IMR-90 (cell line): ENCODE measurements around the gene ALDH1A1. TPM values are rescaled to one million over a fixed set of nuclear protein-coding genes. Genes with fewer than 3 reads are reported as not detected.

ENCODE experiments used
- ATAC-seq: fragments of 200-7000 bp; cut with Tn5 transposase; 2 replicates; pipeline ENCODE4 v1.9.1; 2020; ENCODE audit warnings: low read depth, mild to moderate bottlenecking, moderate library complexity
- BruUV-seq: library from RNA; stranded (reverse); fragments of 400-500 nt; replicated peaks from 2 replicates; lab custom pipeline; 2021; lab: Mats Ljungman, UMichigan
- CTCF ChIA-PET: fragments of 300-600 bp; formaldehyde crosslinking; extraction: SDS; loops from one replicate; lab custom pipeline; 2021; ENCODE audit warnings: antibody characterized with exemption; lab: Yijun Ruan, JAX
- POLR2A ChIA-PET: fragments of 300-600 bp; sonication (Branson Sonifier 250); formaldehyde crosslinking; loops from one replicate; lab custom pipeline; 2022; ENCODE audit warnings: antibody characterized with exemption; ENCODE audit not compliant: unreplicated experiment; lab: Charles Lee
- DNase-seq: peaks from one replicate; pipeline ENCODE4 v3.0.0; 2013
- H2AFZ ChIP-seq: replicated peaks from 2 replicates; pipeline ENCODE3; 2013; ENCODE audit warnings: low read length, mild to moderate bottlenecking; ENCODE audit not compliant: poor library complexity
- H2AK5ac ChIP-seq: 2 replicates; pipeline ENCODE4 v1.6.1; 2013; ENCODE audit warnings: low read depth, low read length, inconsistent platforms
- H2AK9ac ChIP-seq: replicated peaks from 2 replicates; pipeline ENCODE3; 2013; ENCODE audit warnings: mild to moderate bottlenecking, low read depth, low read length, moderate library complexity; ENCODE audit not compliant: poor library complexity
- H2BK120ac ChIP-seq: 2 replicates; pipeline ENCODE4 v1.6.1; 2013; ENCODE audit warnings: low read depth, low read length, inconsistent platforms
- H2BK15ac ChIP-seq: 3 replicates; pipeline ENCODE4 v1.6.1; 2013; ENCODE audit warnings: low read depth, low read length, inconsistent platforms
- H2BK20ac ChIP-seq: 2 replicates; pipeline ENCODE4 v1.6.1; 2013; ENCODE audit warnings: low read depth, mild to moderate bottlenecking, inconsistent platforms, low read length, moderate library complexity
- H2BK5ac ChIP-seq: 2 replicates; pipeline ENCODE4 v1.6.1; 2013; ENCODE audit warnings: mild to moderate bottlenecking, low read depth, low read length, inconsistent platforms; ENCODE audit not compliant: poor library complexity, severe bottlenecking
- H3K14ac ChIP-seq: replicated peaks from 2 replicates; pipeline ENCODE4 v1.6.1; 2013; ENCODE audit warnings: low read depth, low read length, inconsistent platforms
- H3K18ac ChIP-seq: 2 replicates; pipeline ENCODE4 v1.6.1; 2013; ENCODE audit warnings: low read depth, low read length, control low read depth
- H3K23ac ChIP-seq: 2 replicates; pipeline ENCODE4 v1.6.1; 2013; ENCODE audit warnings: low read depth, low read length, inconsistent platforms
- H3K27ac ChIP-seq: 2 replicates; pipeline ENCODE4 v1.5.1; 2013; ENCODE audit warnings: mild to moderate bottlenecking, control low read depth, low read length; ENCODE audit not compliant: insufficient read depth
- H3K27me3 ChIP-seq: 2 replicates; pipeline ENCODE4 v1.6.1; 2013; ENCODE audit warnings: low read length; ENCODE audit not compliant: control insufficient read depth, insufficient read depth
- H3K36me3 ChIP-seq: 2 replicates; pipeline ENCODE4 v1.6.1; 2013; ENCODE audit warnings: low read length, mixed read lengths; ENCODE audit not compliant: control insufficient read depth, insufficient read depth
- H3K4ac ChIP-seq: 2 replicates; pipeline ENCODE4 v1.6.1; 2013; ENCODE audit warnings: low read depth, low read length, inconsistent platforms
- H3K4me1 ChIP-seq: 2 replicates; pipeline ENCODE4 v1.6.1; 2013; ENCODE audit warnings: low read length, mixed read lengths; ENCODE audit not compliant: control insufficient read depth, insufficient read depth
- H3K4me2 ChIP-seq: 2 replicates; pipeline ENCODE4 v1.6.1; 2013; ENCODE audit warnings: low read depth, mild to moderate bottlenecking, control low read depth, low read length, moderate library complexity
- H3K4me3 ChIP-seq: 2 replicates; pipeline ENCODE4 v1.5.1; 2013; ENCODE audit warnings: low read depth, mild to moderate bottlenecking, control low read depth, low read length, moderate library complexity; ENCODE audit not compliant: insufficient read depth
- H3K56ac ChIP-seq: 2 replicates; pipeline ENCODE4 v1.6.1; 2013; ENCODE audit warnings: low read length, inconsistent platforms; ENCODE audit not compliant: insufficient read depth; ENCODE audit errors: extremely low read depth
- H3K79me1 ChIP-seq, 2 experiments: 2 replicates each; pipeline ENCODE4 v1.6.1; 2013; ENCODE audit warnings: low read length in 2 of 2, inconsistent platforms in 1 of 2, low read depth in 1 of 2
- H3K9ac ChIP-seq: 2 replicates; pipeline ENCODE4 v1.6.1; 2013; ENCODE audit warnings: low read depth, low read length, control low read depth
- H3K9me1 ChIP-seq: 2 replicates; pipeline ENCODE4 v1.6.1; 2013; ENCODE audit warnings: low read length, inconsistent platforms; ENCODE audit not compliant: insufficient read depth
- H3K9me3 ChIP-seq: 2 replicates; pipeline ENCODE4 v1.6.1; 2013; ENCODE audit warnings: low read length; ENCODE audit not compliant: control insufficient read depth, insufficient read depth
- H4K20me1 ChIP-seq: 2 replicates; pipeline ENCODE4 v1.6.1; 2013; ENCODE audit warnings: low read length, inconsistent platforms; ENCODE audit not compliant: insufficient read depth
- H4K5ac ChIP-seq: 2 replicates; pipeline ENCODE4 v1.6.1; 2013; ENCODE audit warnings: mild to moderate bottlenecking, low read depth, low read length, control low read depth
- H4K8ac ChIP-seq, 2 experiments: 2 replicates each; pipeline ENCODE4 v1.6.1; 2013; ENCODE audit warnings: low read depth in 2 of 2, low read length in 2 of 2, control low read depth in 1 of 2, inconsistent platforms in 1 of 2
- H4K91ac ChIP-seq: 2 replicates; pipeline ENCODE4 v1.6.1; 2013; ENCODE audit warnings: low read depth, low read length, inconsistent platforms; ENCODE audit not compliant: insufficient read depth
- BHLHE40 ChIP-seq: fragments of 150-350 bp; IDR thresholded peaks from 2 replicates; pipeline ENCODE4 v1.6.1; 2016; ENCODE audit warnings: mild to moderate bottlenecking, low read depth, low read length
- CEBPB ChIP-seq: IDR thresholded peaks from 2 replicates; pipeline ENCODE4 v1.6.1; 2012; ENCODE audit warnings: low read depth, low read length, improper control_type of control experiment
- CHD1 ChIP-seq: IDR thresholded peaks from 2 replicates; pipeline ENCODE4 v1.6.1; 2012; ENCODE audit warnings: low read depth, low read length, improper control_type of control experiment
- FOS ChIP-seq: fragments of 150-350 bp; IDR thresholded peaks from 2 replicates; pipeline ENCODE4 v1.6.1; 2016; ENCODE audit warnings: low read depth, low read length
- MAFK ChIP-seq: IDR thresholded peaks from 2 replicates; pipeline ENCODE4 v1.6.1; 2012; ENCODE audit warnings: low read depth, low read length, improper control_type of control experiment
- MAZ ChIP-seq: IDR thresholded peaks from 2 replicates; pipeline ENCODE4 v1.6.1; 2012; ENCODE audit warnings: low read depth, mild to moderate bottlenecking, low read length, improper control_type of control experiment, moderate library complexity, borderline replicate concordance
- MXI1 ChIP-seq: IDR thresholded peaks from 2 replicates; pipeline ENCODE4 v1.6.1; 2012; ENCODE audit warnings: low read depth, mild to moderate bottlenecking, low read length, moderate library complexity, borderline replicate concordance
- NFE2L2 ChIP-seq: fragments of 150-350 bp; IDR thresholded peaks from 2 replicates; pipeline ENCODE4 v1.6.1; 2016; ENCODE audit warnings: low read depth, mild to moderate bottlenecking, low read length
- POLR2A ChIP-seq: IDR thresholded peaks from 2 replicates; pipeline ENCODE4 v1.6.1; 2012; ENCODE audit warnings: mild to moderate bottlenecking, low read depth, low read length
- RAD21 ChIP-seq: IDR thresholded peaks from 2 replicates; pipeline ENCODE4 v1.6.1; 2012; ENCODE audit warnings: low read length, improper control_type of control experiment
- RCOR1 ChIP-seq: IDR thresholded peaks from 2 replicates; pipeline ENCODE4 v1.6.1; 2012; ENCODE audit warnings: mild to moderate bottlenecking, low read length, improper control_type of control experiment; ENCODE audit not compliant: insufficient replicate concordance
- RFX5 ChIP-seq: IDR thresholded peaks from 2 replicates; pipeline ENCODE4 v1.8.0; 2012; ENCODE audit warnings: low read depth, mild to moderate bottlenecking, low read length, moderate library complexity
- SMC3 ChIP-seq: fragments of 150-350 bp; IDR thresholded peaks from 2 replicates; pipeline ENCODE4 v1.6.1; 2016; ENCODE audit warnings: low read depth, mild to moderate bottlenecking, antibody characterized with exemption, low read length, moderate library complexity
- WGBS, 2 experiments: methylation state at CpG; one replicate each; pipeline versions ENCODE4 v1.1.5 to v1.1.7; 2013; ENCODE audit warnings: missing lambda C conversion rate in 2 of 2; ENCODE audit not compliant: insufficient read length in 1 of 2; ENCODE audit errors: extremely low coverage in 2 of 2; 5-methylcytosine and 5-hydroxymethylcytosine counted together
- dilution Hi-C: fragments of 300-500 bp; cut with HindIII; formaldehyde crosslinking; loops from one replicate; pipeline ENCODE4 v1.14.3; 2018; ENCODE audit warnings: low sequenced_read_pairs; ENCODE audit not compliant: unreplicated experiment
- in situ Hi-C: fragments of 300-500 bp; cut with MboI; formaldehyde crosslinking; loops from 3 replicates; pipeline ENCODE4 v1.14.3; 2019; ENCODE audit warnings: low sequenced_read_pairs, inconsistent platforms, mixed read lengths
- intact Hi-C: fragments of 100-400 bp; cut with micrococcal nuclease; formaldehyde crosslinking; loops from 2 replicates; pipeline ENCODE4 v1.10.0; 2022
- polyA plus RNA-seq, 3 experiments: library from polyadenylated mRNA; depleted of rRNA; stranded (reverse); fragments of >200 nt; gene quantifications; 2 replicates each; pipeline ENCODE4 v1.2.3, GENCODE V29; 2012; ENCODE audit warnings: low replicate concordance in 1 of 3
- total RNA-seq: library from RNA; depleted of rRNA; stranded (reverse); fragments of >200 nt; gene quantifications from 2 replicates; pipeline ENCODE4 v1.2.3, GENCODE V29; 2012
- TF ChIP-seq, protein P1 (sequence below): conservative IDR thresholded peaks from 2 replicates; pipeline ENCODE4 v1.5.1; 2012; ENCODE audit warnings: mild to moderate bottlenecking, low read depth, low read length, improper control_type of control experiment
- TF ChIP-seq, protein P2 (sequence below): fragments of 150-350 bp; IDR thresholded peaks from 2 replicates; pipeline ENCODE4 v1.6.1; 2017; ENCODE audit warnings: mild to moderate bottlenecking, antibody characterized with exemption, low read length, low read depth
- TF ChIP-seq, protein P3 (sequence below): fragments of 150-350 bp; IDR thresholded peaks from 2 replicates; pipeline ENCODE4 v1.6.1; 2016; ENCODE audit warnings: low read depth, mild to moderate bottlenecking, low read length, moderate library complexity, borderline replicate concordance

ALDH1A1 gene
- total and polyA plus RNA-seq, 2 of the 4 experiments (the other 2 are of a cell fraction): not detected

DNA sequence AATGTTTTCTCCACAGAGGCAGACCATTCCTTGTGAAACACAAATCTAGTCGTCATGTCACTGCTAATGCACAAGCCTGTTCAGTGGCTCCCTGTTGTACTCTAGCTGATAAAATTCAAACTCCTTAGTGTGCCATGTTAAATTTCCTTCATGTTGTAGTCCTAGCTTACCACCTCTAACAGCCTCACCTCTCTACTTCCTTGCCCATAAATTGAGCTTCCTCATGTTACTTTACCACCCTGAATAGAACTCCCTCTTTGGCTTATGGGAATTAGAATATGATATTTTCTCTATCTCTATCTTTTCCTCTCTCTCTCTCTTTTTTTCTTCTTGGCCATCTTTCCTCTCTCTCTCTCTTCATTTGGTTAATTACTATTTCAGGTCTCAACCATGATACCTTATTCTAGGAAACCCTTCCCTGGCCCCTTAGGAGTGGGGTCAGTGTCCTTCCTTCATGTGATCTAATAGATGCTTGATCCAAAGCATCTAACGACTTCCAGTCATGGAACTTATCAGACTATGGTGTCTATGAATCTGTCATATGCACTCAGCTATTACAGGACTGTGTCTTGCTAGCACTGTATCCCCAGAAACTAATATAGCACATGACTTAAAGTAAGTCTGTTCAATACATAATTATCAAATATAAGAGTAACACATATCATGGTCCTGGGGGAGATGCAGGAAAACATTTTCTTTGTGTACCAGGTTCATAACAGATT, 31.5 kb upstream of the ALDH1A1 start:
- ATAC-seq (no peak), DNase-seq (no peak)
- Histone ChIP-seq H3K36me3 (no peaks in the 10 kb centered on the region), H3K23ac (no peak overlapping the region), H3K4me1 (no peaks in the 10 kb centered on the region), H3K27ac (no peak overlapping the region), H2AK9ac (no peak overlapping the region), H4K20me1 (no peaks in the 10 kb centered on the region), H2BK20ac (no peak overlapping the region), H3K18ac (no peak overlapping the region), H3K27me3 (no peaks in the 10 kb centered on the region), H3K9me1 (no peaks in the 10 kb centered on the region), H3K79me1 (no peaks in the 10 kb centered on the region), H3K4me3 (no peak overlapping the region), H2BK120ac (no peak overlapping the region), H3K56ac (no peak overlapping the region), H2AK5ac (no peak overlapping the region), H2BK5ac (no peak overlapping the region), H4K91ac (no peak overlapping the region), H4K8ac (no peak overlapping the region), H3K9ac (no peak overlapping the region), H4K5ac (no peak overlapping the region), H3K14ac (no peak overlapping the region), H2BK15ac (no peak overlapping the region), H3K9me3 (no peaks in the 10 kb centered on the region), H3K4ac (no peak overlapping the region), H3K4me2 (no peak overlapping the region), H2AFZ (no peak overlapping the region)
- POLR2A ChIA-PET: interaction anchor here (0.5 kb wide), 1 partner anchor 17 kb away, joined by 6 read pairs; no protein-coding TSS in a partner anchor
- WGBS, 2 experiments: 0% methylated on average over 1 of the region's 2 CpGs; no CpG with 5 or more reads in 1 of the 2 experiments
- no TSS peak for BruUV-seq
- intact Hi-C loops (loop anchor here (10.0 kb wide), 1 partner anchor 750 kb away; no protein-coding TSS in a partner anchor), dilution Hi-C loops (no loop called here), in situ Hi-C loops (no loop called here)
- TF ChIP-seq CHD1: no peak
- TF ChIP-seq FOS: no peak
- no peak for TF ChIP-seq MAZ
- TF ChIP-seq RAD21: no peak
- no peak for TF ChIP-seq NFE2L2
- TF ChIP-seq, protein P1, sequence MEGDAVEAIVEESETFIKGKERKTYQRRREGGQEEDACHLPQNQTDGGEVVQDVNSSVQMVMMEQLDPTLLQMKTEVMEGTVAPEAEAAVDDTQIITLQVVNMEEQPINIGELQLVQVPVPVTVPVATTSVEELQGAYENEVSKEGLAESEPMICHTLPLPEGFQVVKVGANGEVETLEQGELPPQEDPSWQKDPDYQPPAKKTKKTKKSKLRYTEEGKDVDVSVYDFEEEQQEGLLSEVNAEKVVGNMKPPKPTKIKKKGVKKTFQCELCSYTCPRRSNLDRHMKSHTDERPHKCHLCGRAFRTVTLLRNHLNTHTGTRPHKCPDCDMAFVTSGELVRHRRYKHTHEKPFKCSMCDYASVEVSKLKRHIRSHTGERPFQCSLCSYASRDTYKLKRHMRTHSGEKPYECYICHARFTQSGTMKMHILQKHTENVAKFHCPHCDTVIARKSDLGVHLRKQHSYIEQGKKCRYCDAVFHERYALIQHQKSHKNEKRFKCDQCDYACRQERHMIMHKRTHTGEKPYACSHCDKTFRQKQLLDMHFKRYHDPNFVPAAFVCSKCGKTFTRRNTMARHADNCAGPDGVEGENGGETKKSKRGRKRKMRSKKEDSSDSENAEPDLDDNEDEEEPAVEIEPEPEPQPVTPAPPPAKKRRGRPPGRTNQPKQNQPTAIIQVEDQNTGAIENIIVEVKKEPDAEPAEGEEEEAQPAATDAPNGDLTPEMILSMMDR: no peak
- TF ChIP-seq MXI1: no peak
- no peak for TF ChIP-seq RCOR1
- no peak for TF ChIP-seq RFX5
- TF ChIP-seq, protein P2, sequence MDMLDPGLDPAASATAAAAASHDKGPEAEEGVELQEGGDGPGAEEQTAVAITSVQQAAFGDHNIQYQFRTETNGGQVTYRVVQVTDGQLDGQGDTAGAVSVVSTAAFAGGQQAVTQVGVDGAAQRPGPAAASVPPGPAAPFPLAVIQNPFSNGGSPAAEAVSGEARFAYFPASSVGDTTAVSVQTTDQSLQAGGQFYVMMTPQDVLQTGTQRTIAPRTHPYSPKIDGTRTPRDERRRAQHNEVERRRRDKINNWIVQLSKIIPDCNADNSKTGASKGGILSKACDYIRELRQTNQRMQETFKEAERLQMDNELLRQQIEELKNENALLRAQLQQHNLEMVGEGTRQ: no peak
- TF ChIP-seq BHLHE40: no peak
- TF ChIP-seq, protein P3, sequence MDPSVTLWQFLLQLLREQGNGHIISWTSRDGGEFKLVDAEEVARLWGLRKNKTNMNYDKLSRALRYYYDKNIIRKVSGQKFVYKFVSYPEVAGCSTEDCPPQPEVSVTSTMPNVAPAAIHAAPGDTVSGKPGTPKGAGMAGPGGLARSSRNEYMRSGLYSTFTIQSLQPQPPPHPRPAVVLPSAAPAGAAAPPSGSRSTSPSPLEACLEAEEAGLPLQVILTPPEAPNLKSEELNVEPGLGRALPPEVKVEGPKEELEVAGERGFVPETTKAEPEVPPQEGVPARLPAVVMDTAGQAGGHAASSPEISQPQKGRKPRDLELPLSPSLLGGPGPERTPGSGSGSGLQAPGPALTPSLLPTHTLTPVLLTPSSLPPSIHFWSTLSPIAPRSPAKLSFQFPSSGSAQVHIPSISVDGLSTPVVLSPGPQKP: no peak
- TF ChIP-seq CEBPB: no peak
- TF ChIP-seq SMC3: no peak
- TF ChIP-seq MAFK: no peak
- TF ChIP-seq POLR2A: no peak
- CTCF ChIA-PET: no interaction called here
